Activated CD8-positive, alpha-beta memory T cell treated with anti-CD3 and anti-CD28 coated beads, Interleukin-2, amount 50 U/mL, for 24 hours (primary cell): ENCODE data around the gene USP12.
"Not testable (repeated sequence)": the region's sequence is repeated elsewhere in the genome, so short reads cannot be mapped to it uniquely, and the experiment has no call there.

Experiments
- DNase-seq: peaks from one replicate; pipeline ENCODE4 v3.0.0-alpha.2; 2020; ENCODE audit errors: extremely low read depth

USP12 gene, protein sequence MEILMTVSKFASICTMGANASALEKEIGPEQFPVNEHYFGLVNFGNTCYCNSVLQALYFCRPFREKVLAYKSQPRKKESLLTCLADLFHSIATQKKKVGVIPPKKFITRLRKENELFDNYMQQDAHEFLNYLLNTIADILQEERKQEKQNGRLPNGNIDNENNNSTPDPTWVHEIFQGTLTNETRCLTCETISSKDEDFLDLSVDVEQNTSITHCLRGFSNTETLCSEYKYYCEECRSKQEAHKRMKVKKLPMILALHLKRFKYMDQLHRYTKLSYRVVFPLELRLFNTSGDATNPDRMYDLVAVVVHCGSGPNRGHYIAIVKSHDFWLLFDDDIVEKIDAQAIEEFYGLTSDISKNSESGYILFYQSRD

DNA sequence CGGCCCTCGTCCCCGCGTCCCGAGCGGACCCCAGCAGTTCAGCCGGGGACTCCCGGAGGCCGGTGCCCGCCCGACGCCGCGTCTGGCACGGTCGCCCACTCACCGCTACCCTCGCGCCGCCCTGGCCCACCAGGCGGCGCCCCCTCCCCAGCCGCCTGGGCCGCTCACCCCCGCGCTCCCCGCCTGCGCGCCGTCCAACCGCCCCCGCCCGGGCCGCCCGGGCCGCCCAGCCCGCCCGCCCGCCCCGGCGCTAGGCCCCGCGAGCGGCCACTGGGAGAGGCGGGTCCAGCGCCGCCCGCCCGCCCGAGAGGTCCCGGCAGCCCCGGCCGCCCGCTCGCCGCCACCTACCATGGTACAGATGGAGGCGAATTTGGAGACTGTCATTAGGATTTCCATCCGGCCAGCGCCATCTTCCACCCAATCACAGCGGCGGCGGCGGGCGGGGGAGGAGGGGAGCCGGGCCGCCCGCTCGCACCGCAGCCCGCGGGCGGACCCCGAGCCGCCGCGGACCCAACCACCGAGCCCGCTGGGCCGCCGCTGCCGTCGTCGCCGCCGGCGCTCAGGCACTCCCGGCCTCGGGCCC, at the start of gene USP12:
USP12 (minus strand) TSS at position 568 of the 583 bp plus-strand sequence; CDS start at position 396, 172 bp downstream.
- DNase-seq, result no peak

DNA sequence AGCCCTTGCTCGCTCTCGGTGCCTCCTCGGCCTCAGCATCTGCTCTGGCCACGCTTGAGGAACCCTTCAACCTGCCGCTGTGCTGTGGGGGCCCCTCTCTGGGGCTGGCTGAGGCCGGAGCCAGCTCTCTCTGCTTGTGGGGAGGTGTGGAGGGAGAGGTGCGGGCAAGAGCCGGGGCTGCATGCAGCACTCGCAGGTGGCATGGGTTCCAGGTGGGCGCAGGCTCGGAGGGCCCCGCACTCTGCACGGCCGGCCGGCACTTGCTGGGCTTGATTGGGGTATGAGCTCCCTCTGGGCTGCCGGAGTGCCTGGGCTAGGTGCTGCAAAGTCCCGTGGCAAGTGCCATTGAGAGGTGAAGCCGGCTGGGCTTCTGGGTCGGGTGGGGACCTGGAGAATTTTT, 48.0 kb upstream of the USP12 start:
- no peak for DNase-seq

- not testable (repeated sequence) for DNase-seq
These were observed 47.2 kb upstream of the USP12 start for GRCh38 chr13:27218861-27219260.

GRCh38 chr13:27217791-27218190, 46.2 kb upstream of the USP12 start:
- not testable (repeated sequence) for DNase-seq

DNA sequence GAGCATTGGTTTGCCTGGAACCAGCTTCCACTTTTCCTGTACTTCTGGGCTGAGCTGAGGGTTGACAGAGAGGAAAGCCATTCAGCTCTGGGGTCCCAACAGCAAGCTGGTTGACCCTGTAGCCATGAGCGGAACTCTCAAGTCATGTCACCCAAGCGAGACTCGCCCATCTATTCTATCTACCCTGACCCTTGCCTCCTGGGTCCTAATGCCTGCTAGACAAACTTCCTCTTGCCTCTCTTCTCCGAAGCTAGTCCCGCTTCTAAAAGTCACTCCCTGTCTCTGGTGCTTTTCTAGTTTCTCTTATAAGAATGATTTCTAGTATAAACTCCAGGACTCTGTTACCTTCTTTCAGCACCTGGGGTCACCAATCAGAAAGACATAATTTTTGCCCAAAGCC, 41.8 kb upstream of the USP12 start:
- DNase-seq, result not testable (repeated sequence)

GRCh38 chr13:27211771-27212364, 40.3 kb upstream of the USP12 start:
- no peak for DNase-seq

DNA sequence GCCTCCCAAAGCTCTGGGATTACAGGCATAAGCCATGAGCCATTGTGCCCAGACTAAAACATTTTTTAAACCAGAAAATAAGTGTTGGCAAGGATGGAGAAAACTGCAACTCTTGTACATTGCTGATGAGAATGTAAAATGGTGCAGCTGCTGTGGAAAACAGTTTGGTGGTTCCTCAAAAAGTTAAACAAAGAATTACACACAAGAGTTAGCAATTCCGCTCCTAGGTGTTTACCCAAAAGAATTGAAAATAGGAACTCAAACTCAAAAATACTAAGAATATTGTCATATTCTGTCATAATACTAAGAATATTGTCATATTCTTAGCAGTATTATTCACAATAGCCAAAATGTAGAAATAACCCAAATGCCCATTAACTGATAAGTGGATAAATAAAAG, 39.7 kb upstream of the USP12 start:
- no peak for DNase-seq

GRCh38 chr13:27208514-27208913, 36.9 kb upstream of the USP12 start:
- no peak for DNase-seq

- no peak for DNase-seq
These were observed 32.2 kb upstream of the USP12 start for GRCh38 chr13:27203854-27204253.

- DNase-seq, result no peak
These were observed 31.6 kb upstream of the USP12 start for GRCh38 chr13:27203186-27203585.

DNA sequence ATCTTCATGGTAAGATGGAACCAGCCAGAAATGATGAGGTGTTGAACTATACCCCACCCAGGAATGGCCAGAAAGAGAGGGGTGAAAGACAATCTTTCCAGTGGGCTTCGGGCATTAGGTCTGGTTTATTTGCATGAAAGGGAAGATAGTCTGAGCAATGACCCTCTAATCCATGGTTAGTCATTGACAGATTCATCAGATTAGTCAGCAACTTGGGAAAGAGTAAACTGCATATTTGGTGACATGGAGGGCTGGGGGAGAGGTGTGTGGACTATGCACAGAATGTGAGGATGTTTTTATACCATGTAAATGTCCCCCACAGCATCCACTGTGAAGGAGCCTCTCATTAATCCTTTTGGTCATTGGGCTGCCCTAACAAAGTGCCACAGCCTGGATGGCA, 30.1 kb upstream of the USP12 start:
- no peak for DNase-seq

GRCh38 chr13:27200413-27201070, 28.9 kb upstream of the USP12 start:
- DNase-seq, result no peak

DNA sequence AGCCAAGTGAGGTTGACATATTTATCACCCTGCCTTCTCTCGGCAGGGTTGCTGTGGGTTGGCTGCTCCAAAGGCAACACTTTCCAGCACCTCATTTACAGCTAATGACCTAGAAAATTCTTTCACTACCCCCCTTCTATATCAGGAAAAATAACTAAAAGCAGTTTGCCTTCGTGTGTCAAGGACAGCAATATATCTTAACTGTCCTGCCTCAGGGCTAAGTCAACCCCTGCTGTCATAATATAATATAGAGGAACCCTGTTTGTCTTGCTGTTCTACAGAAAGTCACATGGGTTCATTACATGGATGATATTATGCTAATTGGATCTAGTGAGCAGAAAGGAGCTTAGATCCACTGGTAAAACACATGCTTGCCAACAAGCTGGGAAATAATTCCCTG, 28.1 kb upstream of the USP12 start:
- no peak for DNase-seq

- DNase-seq, result no peak
These were observed 27.6 kb upstream of the USP12 start for GRCh38 chr13:27199211-27199610.

GRCh38 chr13:27194895-27195764, 23.5 kb upstream of the USP12 start:
- DNase-seq, result no peak

GRCh38 chr13:27194209-27194608, 22.6 kb upstream of the USP12 start:
- no peak for DNase-seq

DNA sequence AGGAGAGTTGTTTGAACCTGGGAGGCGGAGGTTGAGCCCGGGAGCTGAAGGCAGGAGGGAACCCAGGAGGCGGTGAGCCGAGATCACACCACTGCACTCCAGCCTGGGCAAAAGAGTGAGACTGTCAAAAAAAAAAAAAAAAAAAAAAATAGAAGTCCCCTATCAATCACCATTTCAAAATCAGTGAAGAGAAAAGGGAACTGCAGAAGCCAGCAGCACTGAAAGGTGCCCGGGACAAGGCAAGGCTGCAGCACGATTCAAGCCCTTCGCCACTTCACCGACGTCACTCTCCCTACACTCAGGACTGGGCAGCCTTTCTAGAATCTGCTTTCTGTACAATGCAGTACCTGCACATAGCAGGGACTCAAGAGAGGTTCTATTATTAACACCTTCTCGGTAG, 21.9 kb upstream of the USP12 start:
- DNase-seq, result no peak

GRCh38 chr13:27192973-27193372, 21.4 kb upstream of the USP12 start:
- no peak for DNase-seq

GRCh38 chr13:27192367-27192766, 20.8 kb upstream of the USP12 start:
- DNase-seq, result not testable (repeated sequence)

- no peak for DNase-seq
These were observed 17.6 kb upstream of the USP12 start for GRCh38 chr13:27189192-27189591.

DNA sequence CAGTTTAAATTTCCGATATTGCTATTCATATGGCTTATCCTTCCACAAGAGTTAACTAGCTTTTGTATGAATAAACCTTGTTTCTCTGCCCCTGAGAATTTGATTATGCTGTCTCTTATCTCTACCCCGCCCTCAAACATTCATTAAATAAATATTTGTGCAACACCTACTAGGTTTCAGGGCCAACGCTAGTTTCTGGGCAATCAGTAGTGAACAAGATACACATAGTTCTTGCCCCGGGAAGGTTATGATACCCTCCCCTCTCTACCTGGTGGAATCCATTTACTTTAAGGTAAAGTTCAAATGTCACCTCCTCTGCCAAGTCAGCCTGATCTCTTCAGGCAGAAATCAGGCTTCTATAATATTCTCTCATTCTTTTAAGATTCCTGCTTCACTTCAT, 16.6 kb upstream of the USP12 start:
- DNase-seq, result no peak

DNA sequence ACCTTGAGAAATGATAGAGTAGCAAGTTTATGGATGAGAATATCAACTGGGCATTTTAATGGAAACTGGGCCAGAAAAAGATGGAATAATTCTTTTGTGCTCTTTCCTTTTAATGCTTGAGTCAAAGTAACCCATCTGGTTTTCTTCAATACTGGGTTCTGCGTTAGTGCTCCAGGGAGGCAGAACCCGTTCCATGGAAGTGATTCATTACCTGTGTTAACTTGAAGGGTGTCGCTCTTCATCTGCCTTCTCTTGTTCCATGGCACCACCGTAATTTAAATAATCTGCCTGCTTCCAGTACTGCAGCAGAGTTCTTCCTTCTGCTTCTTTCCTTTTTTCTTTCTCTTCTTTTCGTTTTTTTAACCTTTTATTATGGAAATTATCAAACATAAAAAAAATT, 14.7 kb upstream of the USP12 start:
- DNase-seq, result no peak
